Measurements from ENCODE around the gene TIMM9.
A peak's percentile ranks its signal among the peaks of the same experiment; 100 is the strongest.
"Not testable (repeated sequence)": the region's sequence is repeated elsewhere in the genome, so short reads cannot be mapped to it uniquely, and the experiment has no call there.

The TIMM9 gene, protein sequence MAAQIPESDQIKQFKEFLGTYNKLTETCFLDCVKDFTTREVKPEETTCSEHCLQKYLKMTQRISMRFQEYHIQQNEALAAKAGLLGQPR

DNA sequence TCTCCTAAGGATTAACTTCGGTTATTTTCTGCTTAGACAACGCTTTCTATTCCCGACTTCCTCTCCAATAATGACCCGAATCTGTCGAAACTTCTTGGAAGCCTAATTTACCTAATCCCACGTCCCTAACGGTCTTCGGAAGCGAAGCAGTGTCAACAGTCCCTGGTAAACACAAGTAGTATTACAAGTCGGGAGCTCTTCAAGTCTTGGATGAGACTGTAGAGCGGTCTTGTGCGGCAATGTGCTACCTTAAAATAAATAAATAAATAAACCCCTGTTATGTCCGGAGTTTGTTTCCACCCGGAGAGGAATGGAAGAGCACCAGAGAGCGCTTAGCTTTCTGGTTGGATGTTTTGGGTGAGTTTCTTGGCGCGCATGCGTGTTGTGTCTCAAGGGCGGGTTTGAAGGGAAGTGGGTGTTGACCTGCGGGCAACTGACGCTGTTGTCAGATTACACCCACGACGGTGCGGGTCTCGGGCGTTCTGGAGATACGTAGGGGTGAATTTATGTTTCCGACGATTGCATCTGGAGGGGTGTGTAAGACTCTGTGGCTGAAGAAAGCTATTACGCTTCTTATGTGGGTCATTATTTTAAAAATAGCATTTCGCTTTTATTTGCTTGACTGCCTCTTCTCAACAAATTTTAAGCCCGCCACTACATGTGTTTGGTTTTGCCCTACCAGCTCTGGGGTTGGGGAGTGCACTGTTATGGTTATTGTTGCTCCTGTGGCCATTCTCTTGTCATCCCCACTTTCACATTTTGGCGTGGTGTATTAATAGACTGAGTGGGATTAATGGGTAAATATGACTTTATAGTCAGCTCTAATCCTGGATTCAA is at the start of gene TIMM9, which contains the start of gene KIAA0586:
TIMM9 (minus strand) TSS at position 251 of the 837 bp plus-strand sequence. CDS start 15,586 bp downstream, outside the sequence.
KIAA0586 (plus strand) TSS at position 439 of the 837 bp plus-strand sequence. CDS start 546 bp downstream, outside the sequence.
- DNase-seq: peak; percentile 100

DNA sequence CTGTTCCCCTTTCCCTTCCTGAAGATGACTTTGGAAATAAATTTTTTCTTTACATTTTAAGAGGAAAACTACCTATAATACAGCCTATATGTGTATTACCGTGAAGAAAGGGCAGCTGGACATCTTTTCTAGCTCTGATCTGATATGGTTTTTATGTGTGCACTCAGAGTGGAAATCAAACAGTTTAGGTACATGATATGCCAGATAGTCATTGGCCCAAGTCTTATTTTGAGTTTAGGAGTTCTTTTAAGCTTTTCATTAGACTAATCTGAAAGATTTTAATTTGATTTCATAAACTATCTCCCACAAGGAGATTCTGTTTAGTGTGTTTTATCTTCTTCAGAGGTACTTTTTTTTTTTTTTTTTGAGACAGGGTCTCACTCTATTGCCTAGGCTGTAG is 49.0 kb upstream of the TIMM9 start:
- DNase-seq: no peak

DNA sequence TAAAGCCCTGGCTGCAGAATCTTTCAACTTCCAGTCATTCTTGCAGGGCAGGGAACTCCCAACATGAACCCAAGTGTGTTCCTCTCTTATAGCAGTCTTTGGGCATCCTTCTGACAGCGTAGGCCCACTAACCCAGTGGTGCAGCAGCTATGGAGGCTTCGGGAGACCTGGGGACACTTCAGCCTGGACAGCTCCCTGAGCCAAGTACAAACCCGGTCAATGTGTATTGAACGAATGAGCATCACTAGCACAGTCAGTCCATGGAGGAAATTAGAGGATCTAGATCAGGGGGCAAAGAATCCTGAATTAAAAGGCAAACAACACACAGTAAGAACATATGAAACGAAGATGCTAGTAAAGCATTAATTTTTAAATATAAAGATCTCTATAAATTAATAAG is 42.0 kb upstream of the TIMM9 start:
- no peak for DNase-seq

DNA sequence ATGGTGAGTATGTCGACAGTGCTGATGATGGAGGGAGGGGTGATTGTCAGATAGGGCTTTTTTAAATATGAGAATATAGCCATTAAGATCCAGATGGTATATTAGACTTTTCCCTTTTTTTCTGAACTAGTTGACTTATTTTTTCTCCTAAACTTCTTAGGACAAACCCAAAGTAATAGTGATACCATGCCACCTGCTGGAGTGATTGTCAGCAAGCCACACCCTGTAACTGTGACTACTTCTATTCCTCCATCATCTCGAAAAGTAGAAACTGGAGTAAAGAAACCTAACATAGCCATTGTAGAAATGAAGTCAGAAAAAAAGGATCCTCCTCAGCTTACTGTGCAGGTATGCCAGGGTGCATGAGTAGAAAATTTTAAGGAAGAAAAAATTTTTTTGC is 40.2 kb upstream of the TIMM9 start:
- DNase-seq: no peak

DNA sequence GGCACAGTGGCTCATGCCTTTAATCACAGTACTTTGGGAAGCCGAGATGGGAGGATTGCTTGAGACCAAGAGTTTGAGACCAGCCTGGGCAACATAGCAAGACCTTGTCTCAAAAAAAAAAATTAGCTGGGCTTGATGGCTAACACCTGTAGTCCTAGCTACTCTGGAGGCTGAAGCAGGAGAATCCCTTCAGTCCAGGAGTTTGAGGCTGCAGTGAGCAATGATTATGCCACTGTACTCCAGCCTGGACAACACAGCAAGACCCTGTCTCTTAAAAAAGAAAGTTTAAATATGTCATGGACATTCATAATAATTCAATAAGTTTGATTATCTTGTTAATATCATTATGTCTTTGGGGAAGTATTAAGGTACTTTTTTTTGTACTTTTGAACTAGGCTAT is 39.1 kb upstream of the TIMM9 start:
- no peak for DNase-seq

DNA sequence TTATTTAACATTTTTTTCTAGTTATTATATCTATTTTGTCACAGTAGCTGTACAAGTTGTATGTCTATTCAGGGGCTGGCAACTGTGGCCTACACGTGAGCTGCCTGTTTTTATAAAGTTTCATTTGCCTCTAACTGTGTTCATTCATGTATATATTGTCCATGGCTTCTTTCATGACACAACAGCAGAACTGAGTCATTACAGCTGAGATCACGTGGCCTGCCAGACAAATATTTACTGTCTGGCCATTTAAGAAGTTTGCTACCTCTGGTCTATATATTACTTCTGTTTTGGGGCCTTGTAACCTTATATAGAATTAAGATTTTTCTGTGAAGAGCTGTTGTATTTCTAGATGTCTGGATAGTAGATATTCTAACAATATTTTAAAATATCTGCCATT is 38.1 kb upstream of the TIMM9 start:
- DNase-seq: no peak

DNA sequence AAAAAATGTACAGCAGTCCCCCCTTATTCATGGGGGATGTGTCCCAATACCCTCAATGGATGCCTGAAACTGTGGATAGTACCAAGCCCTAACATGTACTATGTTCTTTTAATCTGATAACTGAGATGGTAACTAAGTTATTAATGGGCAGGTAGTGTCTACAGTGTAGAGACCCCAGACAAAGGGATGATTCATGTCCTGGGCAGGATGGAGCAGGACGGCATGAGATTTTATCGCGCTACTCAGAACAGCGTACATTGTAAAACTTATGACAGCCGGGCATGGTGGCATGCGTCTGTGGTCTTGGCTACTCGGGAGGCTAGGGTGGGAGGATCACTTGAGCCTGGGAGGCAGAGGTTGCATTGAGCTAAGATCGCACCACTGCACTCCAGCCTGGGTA is 37.3 kb upstream of the TIMM9 start:
- no peak for DNase-seq

DNA sequence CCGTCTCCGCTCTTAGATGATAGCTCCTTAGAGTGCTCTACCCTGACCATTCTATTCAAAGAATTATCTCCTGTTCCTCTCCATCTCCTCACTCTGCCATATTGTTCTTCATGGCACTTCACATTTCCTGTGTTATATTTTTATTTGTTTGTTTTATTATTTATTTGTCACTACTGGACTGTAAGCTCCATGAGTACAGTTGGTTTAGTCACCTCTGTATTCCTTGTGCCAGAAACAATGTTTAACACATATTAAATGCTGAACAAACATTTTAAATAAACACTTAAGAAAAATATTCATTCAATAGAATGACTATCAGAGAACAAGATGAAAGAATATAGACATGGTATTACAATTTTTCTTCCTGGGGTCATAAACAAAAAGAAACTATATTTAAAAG is 35.8 kb upstream of the TIMM9 start:
- no peak for DNase-seq

DNA sequence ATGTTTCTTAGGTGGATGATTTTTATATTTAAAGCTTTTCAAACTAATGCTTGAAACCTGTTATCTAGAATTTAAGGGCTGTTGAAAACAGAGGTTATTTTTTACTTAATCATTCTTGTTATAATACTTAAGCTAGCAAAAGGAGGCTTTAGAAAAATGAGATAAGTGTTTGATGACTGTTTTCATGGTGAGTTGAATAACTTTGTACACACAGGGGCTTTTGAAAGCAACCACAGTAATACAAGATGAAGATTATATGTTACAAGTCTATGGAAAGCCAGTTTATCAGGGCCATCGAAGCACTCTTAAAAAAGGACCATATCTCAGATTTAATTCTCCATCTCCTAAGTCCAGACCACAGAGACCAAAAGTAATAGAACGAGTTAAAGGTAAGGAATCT is 33.4 kb upstream of the TIMM9 start:
- DNase-seq: no peak

DNA sequence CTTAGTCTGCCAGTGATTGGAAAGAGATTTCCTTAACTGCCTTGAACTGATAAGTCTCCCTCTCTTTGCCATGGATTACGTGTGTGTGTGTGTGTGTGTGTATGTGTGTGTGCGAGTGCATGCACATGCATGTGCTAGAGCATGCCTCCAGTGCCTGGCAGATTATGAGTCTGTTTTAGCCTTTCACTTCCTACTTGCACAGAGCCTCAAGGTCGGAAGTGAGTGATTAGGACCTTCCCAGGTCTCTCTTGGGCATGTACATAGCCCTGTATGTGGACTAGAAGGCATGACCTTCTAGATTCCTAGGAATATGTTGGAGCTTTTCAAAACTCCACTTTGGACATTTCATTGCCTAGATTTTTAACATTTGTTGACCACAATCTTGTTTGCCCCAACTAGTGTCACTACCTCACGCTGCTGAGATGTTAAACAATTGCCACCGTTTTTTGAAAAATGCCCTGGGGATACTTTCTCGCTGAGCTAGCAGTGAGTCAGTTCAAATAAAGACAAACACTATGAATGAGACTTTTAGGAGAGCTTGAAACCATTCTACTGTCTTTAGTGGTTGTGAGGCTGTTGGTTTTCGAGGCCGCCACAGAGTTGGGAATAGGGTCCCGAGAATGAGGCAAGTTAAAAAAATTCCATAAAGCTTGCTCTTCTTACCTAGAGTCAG is 28.4 kb upstream of the TIMM9 start:
- no peak for DNase-seq

DNA sequence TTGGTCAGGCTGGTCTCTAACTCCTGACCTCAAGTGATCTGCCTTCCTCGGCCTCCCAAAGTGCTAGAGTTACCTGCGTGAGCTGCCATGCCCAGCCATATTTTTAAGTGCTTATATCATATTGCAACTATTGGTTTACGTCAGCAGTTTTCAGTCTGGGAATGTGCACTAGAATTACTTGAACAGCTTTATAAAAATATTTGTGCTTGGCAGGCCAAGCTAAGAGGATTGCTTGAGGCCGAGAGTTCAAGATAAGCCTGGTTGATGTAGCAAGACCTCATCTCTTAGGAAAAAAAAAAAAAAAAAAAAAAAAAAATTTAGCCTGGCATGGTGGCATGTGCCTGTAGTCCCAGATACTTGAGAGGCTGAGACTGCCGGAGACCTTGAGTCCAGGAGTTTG is 17.3 kb upstream of the TIMM9 start:
- no peak for DNase-seq

DNA sequence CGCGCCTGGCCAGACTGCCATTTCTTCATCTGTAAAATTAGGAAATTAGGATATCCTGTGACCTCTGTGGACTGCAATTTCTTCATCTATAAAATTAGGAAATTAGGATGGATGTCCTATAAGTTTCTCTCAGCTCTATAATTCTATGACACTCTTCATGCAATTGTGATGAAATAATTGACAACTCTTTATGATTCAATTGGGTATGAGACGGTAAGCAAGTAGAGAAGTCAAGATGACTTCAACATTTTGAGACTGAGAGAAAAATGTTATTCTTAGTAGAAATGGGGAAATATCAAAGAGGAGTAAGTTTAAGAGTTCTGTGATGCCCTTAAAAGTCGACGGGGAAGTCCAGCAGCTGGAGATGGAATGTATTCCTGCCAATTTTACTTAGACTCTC is 12.1 kb upstream of the TIMM9 start:
- no peak for DNase-seq

DNA sequence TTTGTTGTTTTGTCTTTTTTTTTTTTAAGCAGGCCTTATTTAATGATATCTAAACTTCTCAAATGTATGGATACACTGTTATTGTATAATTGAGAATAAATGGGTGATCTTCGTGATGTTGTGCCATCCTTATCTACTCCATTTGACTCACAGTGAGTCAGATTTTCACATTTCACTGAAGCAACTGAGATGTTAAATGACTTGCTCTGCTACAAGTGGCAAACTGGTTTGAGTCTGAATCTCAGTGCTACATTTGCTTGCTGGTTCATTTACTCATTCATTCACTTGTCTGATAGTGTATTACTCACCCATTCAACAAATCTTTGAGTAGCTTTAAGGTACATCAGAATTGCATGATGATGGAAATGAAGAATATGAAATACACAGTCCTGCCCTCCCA is 2.8 kb upstream of the TIMM9 start:
- DNase-seq: peak; percentile 25

DNA sequence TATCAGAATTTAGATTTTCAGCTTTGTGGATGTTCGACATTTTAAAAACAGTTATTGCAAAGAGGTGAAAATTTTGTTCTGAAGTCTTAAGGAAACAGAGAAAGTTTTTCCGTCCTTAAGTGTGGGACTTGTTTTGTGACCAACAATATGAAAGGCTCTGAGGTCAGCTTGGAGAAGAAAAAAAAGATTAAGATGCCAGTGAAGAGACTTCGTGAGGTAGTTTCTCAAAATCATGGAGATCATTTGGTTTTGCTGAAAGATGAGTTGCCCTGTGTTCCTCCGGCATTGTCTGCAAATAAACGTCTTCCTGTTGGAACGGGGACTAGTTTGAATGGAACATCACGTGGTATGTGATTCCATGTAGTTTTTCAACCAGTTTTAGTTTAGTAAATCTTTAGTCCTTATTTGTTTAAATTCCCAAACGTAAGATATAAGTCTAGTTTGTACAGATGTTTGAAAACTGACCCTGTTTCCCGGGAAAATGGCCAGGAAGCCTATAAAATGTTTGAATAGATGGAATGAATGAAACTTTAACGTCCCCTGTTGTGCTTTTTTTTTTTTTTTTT is 870 bp upstream of the TIMM9 start:
- DNase-seq: peak; percentile 76

DNA sequence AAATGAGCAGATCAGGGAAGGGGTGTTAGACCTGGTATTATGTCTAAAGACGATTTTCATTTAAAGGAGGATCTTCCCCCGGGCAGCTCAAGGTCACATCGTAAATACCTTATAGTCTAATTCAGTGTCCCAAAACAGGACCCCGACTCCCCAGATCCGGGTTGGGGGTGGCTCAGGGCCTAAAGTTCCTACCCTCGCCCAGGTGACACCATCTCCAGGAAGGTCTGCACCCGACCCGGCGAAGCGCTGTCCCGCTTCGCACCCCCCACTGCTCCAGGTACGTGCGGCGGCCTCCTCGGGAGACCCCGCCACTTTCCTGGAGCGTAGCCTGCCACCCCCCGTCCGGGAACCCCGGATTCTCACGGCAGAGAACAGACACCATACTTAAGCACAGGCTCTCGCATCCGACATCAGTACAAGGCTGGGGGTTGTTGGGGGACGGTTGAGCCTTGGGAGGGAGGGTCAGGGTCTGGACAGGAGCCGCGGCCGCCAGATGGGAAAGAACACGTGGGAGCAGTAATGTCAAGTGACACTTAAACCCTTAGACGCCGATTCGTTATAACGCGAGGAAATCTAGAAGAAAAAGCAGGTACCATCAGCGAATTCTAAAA is 556 bp downstream of the TIMM9 start:
- peak; percentile 81 for DNase-seq

DNA sequence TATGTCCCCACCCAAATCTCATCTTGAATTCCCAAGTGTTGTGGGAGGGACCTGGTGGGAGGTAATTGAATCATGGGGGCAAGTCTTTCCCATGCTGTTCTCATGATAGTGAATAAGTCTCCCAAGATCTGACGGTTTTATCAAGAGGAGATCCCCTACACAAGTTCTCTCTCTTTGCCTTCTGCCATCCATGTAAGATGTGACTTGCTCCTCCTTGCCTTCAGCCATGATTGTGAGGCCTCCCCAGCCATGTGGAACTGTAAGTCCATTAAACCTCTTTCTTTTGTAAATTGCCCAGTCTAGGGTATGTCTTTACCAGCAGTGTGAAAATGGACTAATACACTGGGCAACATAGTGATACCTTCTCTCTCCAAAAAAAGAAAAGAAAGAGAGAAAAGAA is 10.4 kb downstream of the TIMM9 start:
- not testable (repeated sequence) for DNase-seq

DNA sequence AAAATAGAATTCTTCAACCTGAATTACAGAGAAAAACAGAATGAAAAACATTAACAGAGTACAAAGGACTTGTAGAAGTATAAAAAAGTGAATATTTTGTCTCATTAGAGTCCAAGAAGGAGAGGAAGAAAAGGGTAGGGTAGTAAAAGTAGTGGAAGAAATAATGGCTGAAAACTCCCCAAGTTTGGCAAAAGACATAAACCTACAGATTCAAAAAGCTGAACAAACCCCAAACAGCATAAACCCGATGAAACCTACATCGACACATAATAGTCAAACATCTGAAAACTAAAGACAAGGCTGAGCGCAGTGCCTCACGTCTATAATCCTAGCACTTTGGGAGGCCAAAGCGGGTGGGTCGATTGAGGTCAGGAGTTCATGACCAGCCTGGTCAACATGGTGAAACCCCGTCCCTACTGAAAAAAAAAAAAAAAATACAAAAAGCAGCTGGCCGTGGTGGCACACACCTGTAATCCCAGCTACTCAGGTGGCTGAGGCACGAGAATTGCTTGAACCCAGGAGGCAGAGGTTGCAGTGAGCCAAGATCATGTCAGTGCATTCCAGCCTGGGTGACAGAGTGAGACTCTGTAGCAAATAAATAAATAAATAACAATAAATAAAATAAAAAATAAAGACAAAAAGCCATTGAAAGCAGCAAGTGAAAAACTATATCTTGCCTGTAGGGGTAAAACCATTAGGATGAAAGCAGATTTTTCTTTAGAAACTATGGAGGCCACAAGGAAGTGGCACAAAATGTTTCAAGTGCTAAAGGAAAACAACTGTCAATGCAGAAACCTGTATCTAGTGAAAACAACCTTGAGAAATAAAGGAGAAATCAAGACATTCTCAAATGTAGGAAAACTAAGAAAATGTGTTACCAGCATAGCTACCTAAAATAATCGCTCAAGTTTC is 11.4 kb downstream of the TIMM9 start:
- no peak for DNase-seq

DNA sequence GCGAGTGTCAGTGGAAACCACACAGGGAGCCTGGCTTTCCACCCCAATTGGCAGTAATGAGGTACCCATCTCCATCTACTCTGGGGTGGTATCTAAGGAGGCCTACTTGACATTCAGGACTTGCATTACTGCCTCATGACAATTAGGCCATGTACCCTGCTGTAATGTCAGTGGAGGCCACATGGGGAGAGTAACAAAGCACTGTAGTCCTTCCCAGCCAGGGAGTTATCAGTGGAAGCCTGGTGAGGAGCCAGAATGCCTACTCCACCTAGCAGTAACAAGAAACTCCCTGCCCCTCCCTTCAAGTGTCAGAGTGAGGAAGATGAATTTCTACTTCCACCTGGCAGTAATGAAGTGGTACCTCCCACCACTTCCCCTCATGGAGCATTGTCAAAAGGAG is 12.5 kb downstream of the TIMM9 start:
- DNase-seq: peak; percentile 86

DNA sequence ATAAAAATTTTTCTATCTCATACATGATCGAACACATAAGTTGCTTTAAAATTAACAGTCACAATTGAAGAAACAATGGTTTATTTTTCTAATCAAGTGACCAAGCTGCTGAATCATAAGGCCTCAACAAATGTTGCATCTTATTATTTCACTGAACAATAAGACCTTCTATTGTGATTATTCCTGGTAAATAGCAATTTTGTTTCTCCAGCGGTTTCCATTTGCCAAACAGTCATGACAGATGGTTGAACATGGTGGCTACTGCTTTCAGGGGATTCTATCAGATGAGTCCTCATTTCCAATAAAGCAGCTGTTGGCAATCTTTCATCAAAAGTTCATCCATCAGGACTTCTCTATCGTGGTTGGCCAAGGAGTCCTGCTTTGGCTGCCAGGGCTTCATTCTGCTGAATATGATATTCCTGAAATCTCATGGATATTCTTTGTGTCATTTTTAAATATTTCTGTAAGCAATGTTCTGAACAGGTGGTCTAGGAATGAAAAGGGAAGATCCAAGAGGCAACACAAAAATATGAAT is 18.6 kb downstream of the TIMM9 start:
- no peak for DNase-seq

DNA sequence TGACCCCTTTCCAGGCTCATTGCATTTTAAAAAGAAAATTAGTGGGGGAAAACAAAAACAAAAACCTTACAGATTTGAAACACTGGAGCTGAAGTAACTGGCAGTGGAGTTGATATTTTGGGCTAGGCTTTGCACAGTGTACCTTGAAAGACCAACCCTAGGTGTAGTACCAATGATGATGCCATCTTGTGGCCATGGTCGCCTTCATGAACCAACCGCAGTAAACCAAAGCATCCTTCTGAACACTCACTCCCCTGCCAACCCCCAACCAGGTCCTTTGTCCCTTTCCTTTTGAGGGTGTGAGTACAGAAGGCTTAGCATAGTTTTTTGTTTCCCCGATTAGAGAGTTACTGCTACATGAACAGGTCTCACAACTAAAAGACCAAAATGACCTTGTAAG is 25.7 kb downstream of the TIMM9 start:
- DNase-seq: no peak

DNA sequence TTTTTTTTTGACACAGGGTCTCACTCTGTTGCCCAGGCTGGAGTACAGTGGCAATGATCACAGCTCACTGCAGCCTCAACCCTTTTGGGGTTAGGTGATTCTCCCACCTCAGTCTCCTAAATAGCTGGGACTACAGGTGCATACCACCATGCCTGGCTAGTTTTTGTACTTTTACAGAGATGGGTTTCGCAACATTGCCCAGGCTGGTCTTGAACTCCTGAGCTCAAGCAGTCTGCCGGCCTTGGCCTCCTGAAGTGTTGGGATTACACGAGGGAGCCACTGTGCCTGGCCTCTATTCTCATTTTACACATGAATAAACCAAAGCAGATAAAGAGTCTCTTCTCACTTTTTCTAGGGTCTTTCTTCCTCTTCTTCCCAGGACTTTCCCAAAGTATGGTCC is 28.4 kb downstream of the TIMM9 start:
- DNase-seq: no peak

DNA sequence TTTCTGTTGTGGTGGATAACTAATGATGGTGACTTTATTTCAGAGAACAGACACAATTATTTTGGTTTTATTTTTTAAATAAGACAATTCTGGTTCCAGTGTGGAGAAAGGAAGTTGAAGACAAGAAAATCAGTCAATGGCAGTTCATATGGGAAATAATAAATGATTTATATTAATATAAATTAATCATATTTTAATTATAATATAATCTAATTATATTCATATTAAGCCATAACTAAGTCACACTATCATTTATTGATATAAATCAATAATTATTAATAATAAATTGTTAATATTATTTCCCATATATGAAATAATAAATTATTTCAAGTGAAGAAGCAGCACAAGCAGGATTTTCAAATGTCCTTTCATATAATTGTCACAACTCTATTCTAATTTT is 28.8 kb downstream of the TIMM9 start:
- no peak for DNase-seq

Data from hematopoietic multipotent progenitor cell treated with erythropoietin and hydrocortisone succinate and interleukin-3 and kit ligand, for 8 days (in vitro differentiated cells).